ENCODE measurements around the gene PFKM.
"Not testable (repeated sequence)": the region's sequence is repeated elsewhere in the genome, so short reads cannot be mapped to it uniquely, and the experiment has no call there.

The PFKM gene

DNA sequence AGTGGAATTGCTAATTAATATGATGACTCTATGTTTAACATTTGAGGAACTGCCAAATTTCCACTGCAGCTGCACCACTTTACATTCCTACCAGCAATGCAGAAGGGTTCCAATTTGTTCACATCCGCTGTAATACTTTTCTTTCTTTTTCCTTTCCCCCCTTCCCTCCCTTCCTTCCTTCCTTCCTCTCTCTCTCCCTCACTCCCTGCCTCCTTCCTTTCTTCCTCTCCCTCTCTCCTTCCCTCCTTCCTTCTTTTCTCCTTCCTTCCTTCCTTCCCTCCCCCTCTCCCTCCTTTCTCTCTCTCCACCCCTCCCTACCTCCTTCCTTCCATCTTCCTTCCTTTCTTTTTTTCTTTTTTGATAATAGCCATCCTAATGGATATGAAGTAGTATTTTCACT is 3.2 kb upstream of the PFKM start:
- DNase-seq: no peak

DNA sequence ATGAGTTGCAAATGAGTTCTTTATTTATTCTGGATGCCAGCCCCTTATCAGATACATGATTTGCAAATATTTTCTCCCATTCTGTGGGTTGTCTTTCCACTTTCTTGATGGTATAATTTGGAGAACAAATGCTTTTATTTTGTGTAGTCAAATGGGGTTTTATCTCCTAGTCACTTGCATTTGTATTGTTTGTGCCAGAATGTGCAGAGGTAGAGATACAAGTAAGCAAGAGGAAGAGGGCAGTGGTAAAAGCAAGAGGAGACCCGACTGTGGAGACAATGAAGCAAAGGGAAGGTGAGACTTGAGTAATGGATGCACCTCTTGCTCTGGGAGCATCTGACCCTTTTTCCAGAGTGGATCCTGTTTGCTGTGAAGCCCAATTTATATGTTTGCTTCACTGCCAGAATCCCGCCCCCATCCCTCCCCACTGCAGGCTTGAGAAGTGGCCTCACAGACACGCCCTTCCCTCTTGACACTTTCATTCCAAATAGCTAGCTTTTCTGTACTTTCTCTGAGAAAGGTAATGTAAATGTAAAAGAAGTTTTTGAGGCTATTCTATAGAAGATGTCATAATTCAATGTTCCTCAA is 786 bp upstream of the PFKM start:
- DNase-seq: no peak

DNA sequence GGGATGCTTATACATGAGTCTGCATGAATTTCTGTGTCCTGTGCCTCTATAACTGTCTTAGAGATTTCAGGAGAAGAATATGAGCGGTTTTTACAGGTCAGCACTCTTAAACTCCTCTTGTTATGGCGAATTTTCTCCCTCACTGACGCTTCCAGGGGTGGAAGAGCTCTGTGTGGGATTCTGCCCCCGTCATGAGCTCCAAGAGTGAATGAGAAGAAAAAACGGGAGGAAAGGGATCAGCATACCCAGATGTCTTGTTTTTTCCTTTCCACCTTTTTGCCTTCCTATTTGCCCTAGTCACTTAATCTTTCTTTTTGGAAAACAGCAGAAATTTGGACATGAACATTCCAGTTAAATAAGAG is 651 bp downstream of the PFKM start:
- DNase-seq: no peak

DNA sequence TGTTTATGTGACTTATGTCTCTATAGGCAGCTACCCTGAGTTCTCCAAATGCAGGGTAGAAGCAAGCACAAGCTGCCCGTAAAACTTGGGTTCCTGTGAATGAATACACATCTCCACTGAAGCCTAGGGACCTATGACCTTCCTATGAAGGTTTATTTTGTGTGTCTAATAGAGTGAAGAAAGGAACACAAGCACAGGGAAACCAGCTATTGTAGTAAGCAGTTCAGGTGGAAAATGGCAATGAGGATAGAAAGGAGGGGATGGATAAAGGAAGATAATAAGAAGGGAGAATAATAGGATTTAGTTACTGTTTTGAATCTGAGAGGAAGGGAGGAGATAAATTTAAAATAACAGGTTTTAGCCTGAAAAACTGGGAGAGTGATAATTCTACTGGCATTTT is 2.4 kb downstream of the PFKM start:
- DNase-seq: no peak

DNA sequence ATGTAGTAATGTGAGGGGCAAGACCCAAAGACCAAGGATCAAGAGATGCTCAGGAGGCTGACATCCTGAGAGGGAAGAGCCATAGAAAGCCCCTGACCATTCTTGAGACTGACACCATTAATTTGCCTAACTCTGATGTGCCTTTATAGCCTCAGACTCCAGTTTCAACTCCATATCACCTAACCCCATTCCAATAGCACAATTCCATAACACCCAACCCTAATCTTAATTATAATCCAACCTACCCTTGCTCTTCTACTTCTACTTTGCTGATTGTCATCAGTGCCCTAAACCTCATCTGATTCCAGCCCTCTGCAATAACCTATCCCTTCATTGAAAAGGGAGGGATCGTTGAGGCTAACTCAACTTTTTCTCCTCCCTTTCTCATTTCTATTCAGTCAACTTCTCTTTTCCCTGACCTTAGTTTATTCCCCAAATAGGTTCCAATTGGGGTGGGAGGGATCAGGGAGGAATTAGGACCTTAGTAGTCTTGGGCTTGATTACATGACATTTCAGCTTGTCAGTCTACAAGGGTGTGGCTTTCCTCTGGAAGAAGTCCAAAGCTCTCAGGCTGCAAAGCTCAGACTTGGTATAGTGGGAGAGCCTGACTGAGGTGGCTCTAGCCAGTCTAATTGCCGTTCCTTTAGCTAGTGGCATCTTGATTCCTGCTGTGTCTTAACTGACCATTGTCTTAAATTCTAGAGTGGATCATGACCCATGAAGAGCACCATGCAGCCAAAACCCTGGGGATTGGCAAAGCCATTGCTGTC is 3.1 kb downstream of the PFKM start:
- DNase-seq: no peak

DNA sequence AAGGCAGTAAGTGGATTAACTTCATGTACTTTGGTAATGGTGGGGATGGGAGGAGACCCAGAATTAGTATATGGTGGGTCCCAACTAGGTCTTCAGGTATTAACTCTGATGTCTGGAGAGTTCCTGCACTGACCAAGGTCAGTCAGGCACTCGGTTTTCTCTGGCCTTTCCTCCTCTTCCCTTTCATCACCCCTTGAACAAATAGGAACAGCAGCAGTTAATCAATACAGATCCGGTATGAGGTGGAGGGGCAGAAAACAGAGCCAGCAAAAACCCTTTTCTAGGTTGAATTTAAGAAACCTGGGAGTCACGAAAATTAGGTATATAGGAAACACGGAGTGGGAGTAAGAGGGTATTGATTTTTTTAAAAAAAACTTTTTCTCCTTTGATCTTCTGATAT is 4.0 kb downstream of the PFKM start:
- no peak for DNase-seq

DNA sequence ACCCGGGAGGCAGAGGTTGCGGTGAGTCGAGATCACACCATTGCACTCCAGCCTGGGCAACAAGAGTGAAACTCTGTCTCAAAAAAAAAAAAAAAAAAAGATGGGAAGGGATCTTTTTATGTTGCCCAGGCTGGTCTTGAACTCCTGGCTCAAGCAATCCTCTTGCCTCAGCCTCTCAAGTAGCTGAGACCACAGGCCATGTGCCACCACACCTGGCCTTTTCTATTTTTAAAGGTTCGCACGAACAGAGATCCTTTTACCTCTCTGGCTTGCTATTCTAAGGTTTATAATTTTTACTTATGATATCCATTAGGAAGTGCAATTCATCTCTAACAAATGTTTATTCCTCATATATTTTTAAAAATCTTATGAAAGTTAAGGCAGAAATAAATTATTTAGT is 6.4 kb downstream of the PFKM start:
- not testable (repeated sequence) for DNase-seq

DNA sequence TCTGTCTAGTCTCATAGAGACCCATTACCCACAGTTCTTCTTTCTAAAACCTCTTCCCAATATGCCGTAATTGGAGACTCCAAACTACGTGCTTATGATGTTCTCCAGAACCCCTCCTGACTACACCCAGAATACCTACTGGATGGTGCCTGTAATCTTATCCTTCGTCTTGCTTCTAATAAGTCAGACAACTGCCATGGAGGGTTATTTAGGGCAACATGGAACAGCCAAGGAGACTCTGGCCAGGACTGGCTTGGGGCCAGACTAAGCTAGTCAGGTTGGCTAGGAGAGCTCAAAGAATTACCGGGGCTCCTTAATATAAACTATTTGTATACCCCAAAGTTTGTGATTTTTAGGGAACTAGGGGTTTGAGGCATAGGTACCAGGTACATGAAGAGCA is 6.8 kb downstream of the PFKM start:
- DNase-seq: no peak

DNA sequence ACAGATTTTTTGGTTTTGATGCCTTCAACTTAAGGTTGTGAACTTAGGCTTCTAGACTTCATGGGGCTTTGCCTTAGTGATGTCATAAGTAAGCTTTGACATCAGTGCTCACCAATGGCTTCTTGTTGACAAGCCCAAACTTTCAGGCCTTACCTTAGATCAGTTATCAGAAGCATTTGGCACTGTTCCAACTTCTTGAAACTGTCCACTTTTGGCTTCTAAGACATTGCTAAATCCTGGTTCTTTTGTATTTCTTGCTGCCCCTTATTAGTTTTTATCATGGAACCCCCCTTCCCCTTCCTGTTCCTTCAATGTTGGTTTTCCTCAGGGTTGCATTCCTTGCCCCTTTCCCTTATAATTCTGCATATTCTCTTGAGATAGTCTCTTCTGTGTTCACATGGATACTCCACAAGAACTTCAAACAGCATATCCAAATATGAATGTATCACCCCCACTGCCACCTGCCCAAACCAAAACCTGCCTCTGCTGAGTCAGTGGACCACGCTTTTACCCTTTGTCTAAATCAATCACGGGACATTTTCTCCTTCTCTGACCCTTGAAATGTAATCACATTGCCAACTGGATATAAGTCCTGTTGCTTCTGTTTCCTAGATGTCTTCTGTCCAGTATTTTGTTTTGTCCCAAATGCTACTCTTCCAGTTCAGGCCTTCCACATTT is 7.9 kb downstream of the PFKM start:
- no peak for DNase-seq

DNA sequence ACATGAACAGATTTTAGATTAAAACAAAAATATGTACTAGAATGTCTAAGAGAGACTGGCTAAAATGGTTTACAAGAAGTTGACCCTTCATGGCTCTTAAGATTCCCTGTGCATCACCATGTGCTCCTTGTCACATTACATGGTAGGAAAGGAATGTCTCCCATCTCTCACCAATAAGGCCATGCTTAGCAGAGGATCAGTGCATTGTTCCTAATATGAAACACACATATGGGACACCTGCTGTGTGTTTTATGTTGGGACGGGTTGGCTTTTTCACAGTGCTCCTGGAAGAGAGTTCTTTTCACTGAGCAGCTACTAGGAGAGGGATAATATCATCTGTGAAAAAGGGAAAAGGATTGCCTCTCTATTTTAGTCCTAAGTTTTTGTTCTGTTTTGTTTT is 9.6 kb downstream of the PFKM start:
- DNase-seq: no peak

DNA sequence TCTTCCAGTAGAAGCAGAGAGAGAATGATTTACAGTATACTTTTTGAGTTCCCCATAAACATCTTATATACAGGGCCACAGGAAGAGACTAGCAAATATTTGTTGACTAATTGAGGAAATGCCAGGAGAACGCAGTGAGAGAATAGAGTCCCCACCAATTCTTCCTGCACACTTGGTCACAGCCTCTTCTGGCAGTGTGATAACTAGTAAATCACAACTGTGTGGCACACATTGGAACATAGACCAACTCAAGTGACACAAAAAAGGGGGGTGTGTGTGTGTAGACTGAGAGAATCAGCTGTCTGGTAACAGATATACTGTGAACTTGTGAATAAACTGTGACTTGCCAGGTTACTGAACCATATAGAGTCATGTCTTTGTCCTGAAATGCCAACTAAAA is 10.2 kb downstream of the PFKM start:
- no peak for DNase-seq

DNA sequence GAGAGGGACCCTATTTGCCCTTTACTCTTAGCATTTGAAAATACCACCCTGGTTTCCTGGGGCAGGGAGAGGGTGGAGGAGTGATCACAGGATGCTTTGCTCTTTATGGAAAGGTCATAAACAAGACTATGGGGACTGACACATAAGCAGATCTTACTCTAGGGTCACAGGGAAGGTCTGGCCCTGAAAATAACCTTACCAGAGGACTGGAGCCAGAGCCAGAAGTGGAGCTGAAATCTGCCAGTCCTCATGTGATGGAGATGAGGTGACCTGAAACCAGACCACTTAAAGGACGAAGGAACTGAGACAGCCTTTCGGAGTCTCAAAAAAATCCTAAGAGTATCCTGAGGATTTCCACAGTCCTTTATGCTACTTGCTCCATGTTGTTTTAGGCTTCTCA is 12.4 kb downstream of the PFKM start:
- DNase-seq: no peak

DNA sequence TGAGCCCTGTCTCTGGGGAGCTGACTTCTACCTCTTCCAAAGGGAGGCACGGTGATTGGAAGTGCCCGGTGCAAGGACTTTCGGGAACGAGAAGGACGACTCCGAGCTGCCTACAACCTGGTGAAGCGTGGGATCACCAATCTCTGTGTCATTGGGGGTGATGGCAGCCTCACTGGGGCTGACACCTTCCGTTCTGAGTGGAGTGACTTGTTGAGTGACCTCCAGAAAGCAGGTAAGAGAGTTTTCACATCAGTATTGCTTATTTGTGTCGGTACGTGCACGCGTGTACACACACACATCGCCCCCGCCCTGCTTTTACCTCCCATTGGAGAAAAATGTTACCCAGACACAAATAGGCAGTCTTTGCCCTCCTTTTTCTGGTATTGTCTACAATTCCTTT is 13.7 kb downstream of the PFKM start:
- DNase-seq: no peak

DNA sequence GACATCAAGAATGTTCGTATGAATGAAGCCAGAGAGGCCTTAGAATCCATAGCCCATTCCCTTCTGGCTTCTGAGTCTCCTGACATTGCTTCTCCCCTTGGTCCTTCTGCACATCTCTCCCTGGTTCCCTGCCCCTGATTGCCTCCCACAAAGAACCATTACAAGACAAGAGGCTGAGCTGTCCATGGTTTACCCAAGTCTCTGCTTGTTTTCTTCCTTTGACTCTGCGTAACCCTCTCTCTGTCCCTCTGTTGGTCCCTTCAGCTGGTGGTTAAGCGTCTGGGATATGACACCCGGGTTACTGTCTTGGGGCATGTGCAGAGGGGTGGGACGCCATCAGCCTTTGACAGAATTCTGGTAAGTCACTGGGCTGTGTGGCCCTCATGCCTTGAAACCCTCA is 15.9 kb downstream of the PFKM start:
- DNase-seq: no peak

DNA sequence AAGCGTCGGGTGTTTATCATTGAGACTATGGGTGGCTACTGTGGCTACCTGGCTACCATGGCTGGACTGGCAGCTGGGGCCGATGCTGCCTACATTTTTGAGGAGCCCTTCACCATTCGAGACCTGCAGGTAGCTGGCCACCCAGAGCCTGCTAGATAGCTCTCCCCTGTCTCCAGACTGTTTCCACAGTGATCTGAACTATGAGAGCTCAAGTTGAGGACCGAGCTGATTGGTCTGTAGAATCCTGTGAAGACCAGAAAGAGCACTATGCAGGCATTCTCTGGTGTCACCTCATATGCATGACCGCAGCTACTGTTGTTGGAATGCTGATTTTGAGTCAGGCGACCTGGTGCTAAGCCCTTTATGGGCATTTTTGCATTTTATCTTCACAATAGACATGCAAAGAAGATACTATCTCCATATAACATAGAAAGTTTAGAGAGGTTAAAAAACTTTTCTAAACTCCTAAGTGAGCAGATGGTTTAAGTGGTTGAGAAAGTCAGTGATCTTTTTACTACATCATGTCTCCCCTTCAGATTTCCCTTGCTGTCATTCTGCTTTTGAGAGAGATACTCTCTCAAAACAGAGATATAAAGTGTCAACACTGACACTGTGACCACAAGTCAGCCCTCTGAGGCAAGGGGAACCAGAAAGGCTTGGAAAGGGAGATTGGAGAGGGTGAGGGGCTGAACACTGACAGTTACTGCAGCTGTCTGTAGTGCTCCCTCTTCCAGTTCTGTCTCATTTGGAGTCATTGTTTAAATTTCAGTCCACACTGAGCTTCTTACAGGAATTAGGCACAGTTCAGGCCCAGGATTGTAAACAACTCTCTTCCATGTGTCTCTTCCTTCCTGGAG is 23.9 kb downstream of the PFKM start:
- DNase-seq: no peak

DNA sequence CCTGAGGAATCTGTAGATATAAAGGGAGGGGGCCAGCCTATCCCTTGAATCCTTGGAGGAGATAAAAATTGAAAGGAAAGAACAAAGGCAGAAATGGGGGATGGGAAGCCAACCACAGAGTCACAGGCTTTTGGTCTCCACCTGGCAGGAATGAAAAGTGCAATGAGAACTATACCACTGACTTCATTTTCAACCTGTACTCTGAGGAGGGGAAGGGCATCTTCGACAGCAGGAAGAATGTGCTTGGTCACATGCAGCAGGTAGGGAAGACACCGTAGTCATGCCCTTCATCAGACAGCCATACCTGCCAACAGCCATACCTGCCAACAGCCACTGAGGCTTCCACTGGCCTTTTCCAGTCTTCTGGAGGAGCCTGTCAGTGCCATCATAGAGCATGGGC is 24.7 kb downstream of the PFKM start:
- DNase-seq: no peak

DNA sequence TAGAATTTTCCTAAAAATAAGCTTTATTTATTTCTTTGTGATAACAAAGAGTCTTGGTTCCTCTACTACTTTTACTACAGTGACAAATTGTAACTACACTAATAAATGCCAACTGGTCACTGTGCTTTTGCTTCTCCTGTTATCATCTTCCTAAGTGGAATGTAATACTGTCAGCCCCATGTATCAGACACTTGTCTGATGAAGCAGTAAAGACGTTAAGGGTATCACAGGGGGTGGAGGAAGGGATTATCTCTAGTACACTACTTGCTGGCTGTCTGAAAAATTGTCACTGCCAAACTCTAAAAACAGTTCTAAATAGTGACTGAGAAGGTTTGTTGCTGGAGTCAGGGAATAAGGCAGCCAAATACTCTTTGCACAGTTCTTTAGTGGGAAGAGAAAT is 26.8 kb downstream of the PFKM start:
- DNase-seq: no peak

DNA sequence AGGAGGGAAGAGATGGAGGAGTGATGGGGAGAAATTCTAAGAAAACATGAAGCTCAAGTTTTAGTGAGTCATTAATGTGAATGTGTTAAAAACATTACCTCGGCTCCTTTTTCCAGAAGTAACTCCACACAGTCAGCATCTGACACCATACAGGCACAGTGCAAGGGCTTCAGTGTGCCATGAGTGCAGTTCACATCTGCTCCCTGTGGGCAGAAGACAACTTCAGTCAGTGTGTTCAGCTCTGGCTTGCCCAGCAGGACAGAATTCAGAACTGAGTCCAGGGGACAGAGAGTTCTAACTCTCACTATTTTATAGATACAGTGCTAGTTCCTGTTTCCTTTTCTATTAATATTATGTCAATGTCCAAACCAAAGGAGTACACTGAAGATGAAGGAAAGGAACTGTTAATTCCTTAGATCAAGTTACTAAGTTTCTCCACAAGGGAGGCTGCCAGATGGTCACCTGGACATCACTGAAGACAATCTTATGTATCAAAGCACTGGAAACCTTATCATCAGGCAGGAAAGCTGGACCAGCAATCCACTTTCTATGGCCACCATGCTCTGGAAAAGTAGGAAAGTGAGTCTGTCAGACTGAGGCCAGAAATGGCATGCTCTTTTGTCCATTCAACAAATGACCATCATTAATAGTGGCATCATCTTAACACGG is 32.1 kb downstream of the PFKM start:
- no peak for DNase-seq

DNA sequence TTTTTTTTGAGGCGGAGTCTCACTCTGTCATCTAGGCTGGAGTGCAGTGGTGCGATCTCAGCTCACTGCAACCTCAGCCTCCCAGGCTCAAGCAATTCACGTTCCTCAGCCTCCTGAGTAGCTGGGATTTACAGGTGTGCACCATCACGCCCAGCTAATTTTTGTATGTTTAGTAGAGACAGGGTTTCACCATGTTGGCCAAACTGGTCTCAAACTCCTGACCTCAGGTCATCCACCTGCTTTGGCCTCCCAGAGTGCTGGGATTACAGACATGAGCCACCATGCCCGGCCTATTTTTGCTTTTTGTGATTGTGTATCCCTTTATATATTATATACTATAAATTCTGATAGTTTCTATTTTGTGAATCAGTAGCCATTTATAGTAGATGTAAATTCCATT is 36.6 kb downstream of the PFKM start:
- DNase-seq: not testable (repeated sequence)

DNA sequence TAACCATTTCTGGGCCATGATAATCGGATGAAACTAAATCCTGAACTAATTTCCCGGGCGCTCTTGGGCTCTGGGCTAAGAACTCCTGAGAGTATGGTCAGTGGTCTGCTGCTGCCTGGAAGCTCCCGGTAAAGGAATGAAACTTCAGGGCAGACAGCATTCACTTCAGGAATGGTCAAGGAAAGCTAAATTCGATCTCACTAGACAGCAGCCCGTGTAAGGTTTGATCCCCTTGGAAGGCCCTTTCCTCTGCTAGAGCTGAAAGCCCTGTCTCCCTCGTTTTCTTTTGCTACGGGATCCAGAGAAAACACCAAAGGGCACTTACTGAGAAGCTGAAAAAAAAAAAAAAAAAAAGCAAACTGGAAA is 37.5 kb downstream of the PFKM start:
- DNase-seq: no peak

DNA sequence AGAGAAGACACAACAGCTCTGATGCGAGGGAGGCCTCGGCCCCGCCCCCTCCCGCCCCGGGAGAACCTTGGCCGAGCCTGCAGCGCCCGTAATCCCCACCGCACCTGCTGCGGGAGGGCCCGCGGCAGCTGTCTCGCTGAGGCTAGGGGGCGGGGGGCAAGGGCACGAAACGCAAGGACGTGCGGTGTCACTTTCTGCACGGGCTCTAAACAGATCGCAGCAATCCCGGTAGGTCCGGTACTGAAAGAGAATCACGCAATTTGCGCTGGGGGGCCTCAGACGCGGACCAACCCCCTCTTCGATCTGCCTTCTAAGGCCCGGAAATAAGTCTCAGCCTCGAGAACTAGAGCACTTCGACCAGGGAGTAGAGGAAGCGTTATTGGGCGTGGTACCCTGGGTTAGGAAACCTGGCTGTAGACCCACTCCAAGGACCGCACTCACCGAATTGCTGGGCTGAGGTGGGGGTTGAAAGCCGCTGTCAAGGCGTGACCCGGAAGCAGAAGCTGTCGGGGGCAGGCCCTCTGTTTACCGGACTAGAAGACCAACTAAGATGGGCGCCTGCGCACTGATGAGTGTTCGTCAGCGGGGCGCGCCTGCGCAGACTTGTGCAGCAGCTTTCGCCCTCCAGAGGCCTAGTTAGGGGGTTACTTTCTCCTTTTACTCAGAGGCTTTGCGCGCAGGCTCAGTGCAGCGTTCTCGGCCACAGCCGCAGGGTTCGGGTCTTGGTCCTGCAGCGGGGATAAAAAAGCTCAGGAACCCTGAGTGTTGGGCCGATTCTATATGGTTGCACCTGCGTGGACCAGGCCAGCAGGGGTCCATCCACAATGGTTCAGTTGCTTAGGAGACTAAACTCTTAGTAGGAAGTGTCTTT is 38.1 kb downstream of the PFKM start, which contains the start of gene ASB8:
Gene ASB8 (minus strand): TSS at position 498 of the 871 bp plus-strand sequence. CDS start 4,019 bp downstream, outside the sequence.
- DNase-seq: peak; percentile 100

DNA sequence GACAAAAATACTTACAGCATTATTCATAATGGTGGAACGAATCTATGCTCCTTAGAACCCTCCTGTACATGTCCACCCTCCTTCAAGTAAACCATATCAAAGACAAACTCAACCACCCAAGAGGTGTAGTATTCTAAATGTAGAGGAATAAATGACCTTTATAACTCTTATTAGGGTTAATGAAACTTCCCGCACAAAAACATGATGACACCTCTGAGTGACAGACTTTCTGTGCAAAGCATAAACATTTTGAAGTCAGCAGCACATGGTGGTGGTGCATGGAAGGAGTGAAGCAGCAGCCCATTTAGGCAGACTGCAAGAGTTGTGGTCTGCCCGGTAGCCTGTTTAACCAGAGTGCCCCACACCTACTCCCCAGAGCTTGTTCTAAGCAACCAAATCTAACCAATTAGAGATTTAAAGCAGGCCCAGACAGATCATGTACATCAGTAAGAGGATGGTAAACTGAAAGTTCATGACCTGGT is 38.8 kb downstream of the PFKM start:
- DNase-seq: peak; percentile 11
